ENCODE measurements around the gene PLEKHA4. TPM values are rescaled to one million over a fixed set of nuclear protein-coding genes. Genes with fewer than 3 reads are reported as not detected.

PLEKHA4 gene
- total and polyA plus RNA-seq, 2 of the 13 experiments (the other 11 are each of a cell fraction or from before 2014, with no cell fraction given) = 4.8 to 6.0 TPM

GRCh38 chr19:48807590-48808308 is 60.7 kb downstream of the PLEKHA4 start (continued):
- TF ChIP-seq PLRG1 (conservative IDR thresholded peaks at IDR 0.05) (no peak), FLYWCH1 (CRISPR knock-in tag; IDR thresholded peaks at IDR 0.05) (no peak), ZNF749 (CRISPR knock-in tag; IDR thresholded peaks at IDR 0.05; ENCODE audit: borderline replicate concordance) (no peak), GATAD1 (CRISPR knock-in tag; IDR thresholded peaks at IDR 0.05) (no peak; the same call in 1 of the 2 replicates), LRRFIP1 (CRISPR knock-in tag; conservative IDR thresholded peaks at IDR 0.05) (no peak), RAD51 (IDR thresholded peaks at IDR 0.05; ENCODE audit: borderline replicate concordance) (no peak), PHF21A (CRISPR knock-in tag; IDR thresholded peaks at IDR 0.05) (no peak), FOXP4 (CRISPR knock-in tag; IDR thresholded peaks at IDR 0.05) (no peak; the same call in 1 of the 2 replicates), RARA (CRISPR knock-in tag; IDR thresholded peaks at IDR 0.05) (no peak), ZBTB38 (CRISPR knock-in tag; IDR thresholded peaks at IDR 0.05) (peak; percentile 78; the same call in 1 of the 2 replicates), CREB3 (CRISPR knock-in tag; IDR thresholded peaks at IDR 0.05) (no peak), NFE2 (CRISPR knock-in tag; IDR thresholded peaks at IDR 0.05) (no peak), ZNF782 (CRISPR knock-in tag; IDR thresholded peaks at IDR 0.05; ENCODE audit: borderline replicate concordance) (no peak), ZNF724P (CRISPR knock-in tag; IDR thresholded peaks at IDR 0.05; ENCODE audit: borderline replicate concordance) (no peak; the same call in 1 of the 2 replicates), ZNF326 (CRISPR knock-in tag; IDR thresholded peaks at IDR 0.05; ENCODE audit: borderline replicate concordance) (0 out of 2 replicates have a peak, but pooled peaks have one; percentile 56), ZNF75D (CRISPR knock-in tag; IDR thresholded peaks at IDR 0.05; ENCODE audit: borderline replicate concordance) (no peak), PAXIP1 (CRISPR knock-in tag; conservative IDR thresholded peaks at IDR 0.05) (no peak), NR2F1 (CRISPR knock-in tag; IDR thresholded peaks at IDR 0.05) (peak; percentile 73 to 79), MED8 (CRISPR knock-in tag; IDR thresholded peaks at IDR 0.05; ENCODE audit: insufficient replicate concordance) (no peak), KDM5B (CRISPR knock-in tag; IDR thresholded peaks at IDR 0.05; ENCODE audit: borderline replicate concordance) (peak; percentile 63)
